GM18520 (cell line): ENCODE measurements around the gene SPOCK3.

Source experiments
- ATAC-seq: cut with Tn5 transposase; IDR thresholded peaks from one replicate; pipeline ENCODE4 v1.9.1; 2021; ENCODE audit not compliant: unreplicated experiment

Gene SPOCK3

GRCh38 chr4:167176723-167177367, 57.4 kb downstream of the SPOCK3 start:
- no peak for ATAC-seq

GRCh38 chr4:167171928-167172327, 62.4 kb downstream of the SPOCK3 start:
- no peak for ATAC-seq

DNA sequence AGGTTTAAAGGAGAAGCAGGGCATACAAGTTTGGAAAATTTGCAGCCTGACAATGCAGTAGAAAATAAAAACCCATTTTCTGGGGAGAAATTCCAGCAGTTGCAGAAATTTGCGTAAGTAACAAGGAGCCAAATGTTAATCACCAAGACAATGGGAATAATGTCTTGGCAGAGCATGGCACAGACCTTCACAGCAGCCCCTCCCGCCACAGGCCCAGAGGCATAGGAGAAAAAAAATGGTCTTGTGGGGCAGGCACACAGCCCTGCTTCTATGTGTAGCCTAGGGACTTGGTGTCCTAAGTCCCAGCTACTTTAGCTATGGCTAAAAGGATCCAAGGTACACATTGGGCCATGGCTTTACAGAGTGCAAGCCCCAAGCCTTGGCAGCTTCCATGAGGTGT, 65.7 kb downstream of the SPOCK3 start:
- no peak for ATAC-seq

GRCh38 chr4:167150587-167150986, 83.7 kb downstream of the SPOCK3 start:
- no peak for ATAC-seq

DNA sequence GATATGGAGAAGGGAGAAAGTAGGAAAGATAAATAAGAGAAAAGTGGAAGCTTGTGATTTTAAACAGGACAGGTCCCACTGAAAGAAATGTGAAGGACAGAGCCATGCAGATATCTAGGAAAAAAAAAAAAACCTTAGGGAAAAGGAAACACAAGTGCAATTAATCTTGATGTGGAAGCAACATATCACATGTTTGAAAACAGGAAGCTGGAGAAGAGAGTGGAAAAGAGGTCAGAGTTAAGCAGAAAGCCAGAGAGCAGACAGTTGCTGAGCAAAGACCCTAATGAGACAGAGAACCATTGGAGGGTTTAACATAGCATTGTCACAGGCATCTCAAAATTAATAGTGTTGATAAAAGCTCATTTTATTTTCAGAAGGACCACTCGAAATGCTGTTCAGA, 89.7 kb downstream of the SPOCK3 start:
- no peak for ATAC-seq

DNA sequence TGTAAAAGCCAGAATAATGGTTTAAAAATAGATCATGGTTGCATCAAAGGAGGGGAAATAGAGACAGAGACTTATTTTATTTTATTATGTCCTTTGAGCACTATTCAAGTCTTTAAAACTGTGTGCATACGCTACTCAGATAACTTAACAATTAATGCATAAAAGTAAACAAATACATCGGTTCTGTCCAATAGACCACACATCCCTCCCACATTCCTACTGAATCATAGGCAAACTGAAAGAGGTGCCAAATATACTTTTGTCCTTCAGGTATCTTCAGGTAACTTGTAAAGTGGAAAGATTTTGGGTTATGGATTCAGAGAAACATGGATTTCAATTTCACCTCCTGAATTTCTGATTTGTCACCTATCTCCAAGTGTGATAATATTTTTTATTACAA, 91.3 kb downstream of the SPOCK3 start:
- ATAC-seq: no peak

DNA sequence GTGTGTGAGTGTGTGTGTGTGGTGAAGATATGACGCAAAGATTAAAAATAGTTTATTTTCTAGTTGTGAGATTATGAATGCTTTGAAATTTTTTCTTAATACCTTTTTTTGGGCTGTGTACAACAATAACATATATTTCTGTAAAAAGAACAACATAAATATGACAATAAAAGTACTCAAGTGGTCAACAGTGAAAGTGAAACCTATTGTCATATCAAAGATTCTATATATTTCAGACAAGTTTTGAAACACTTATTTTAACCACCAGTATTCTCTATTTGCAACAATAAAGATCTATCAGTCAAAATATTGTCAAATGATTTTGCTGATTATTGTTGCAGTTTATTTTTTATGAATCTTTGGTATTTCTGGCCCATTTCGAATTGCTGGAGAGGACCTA, 98.0 kb downstream of the SPOCK3 start:
- no peak for ATAC-seq

DNA sequence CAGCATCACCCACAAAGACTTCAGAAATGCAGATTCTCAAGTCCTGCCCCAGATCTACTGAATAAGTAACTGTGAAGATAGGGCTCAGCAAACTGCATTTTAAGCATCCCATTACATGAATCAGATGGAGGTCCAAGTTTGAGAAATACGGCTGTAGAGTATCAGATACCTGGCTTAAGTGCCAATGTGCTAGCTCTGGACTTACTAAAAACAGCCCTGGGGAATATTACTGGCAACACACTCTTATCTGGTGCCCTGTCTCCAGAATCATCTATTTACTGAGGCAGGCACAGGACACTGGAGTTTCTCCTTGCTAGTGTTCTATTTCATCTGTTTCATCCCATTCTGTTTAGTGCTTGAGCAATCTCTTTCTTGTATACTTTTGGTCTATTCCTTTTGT, 105.1 kb downstream of the SPOCK3 start:
- no peak for ATAC-seq

DNA sequence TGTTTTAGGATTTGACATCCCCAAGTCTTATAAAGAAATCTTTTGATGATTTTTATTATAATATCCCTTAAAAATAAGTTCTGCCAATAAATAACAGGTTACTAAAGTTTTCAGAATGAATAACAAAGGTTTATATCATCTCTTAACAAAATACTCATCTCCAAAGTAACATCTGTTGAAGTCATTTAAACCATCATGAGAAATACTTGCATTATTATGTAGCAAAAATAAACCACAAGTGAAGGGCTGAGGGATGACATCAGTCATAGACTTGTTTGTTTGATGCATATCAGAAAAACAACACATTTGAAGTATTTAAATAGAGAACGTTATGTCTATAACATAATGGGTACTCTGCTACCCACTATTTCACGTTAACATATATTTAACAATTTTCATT, 114.9 kb downstream of the SPOCK3 start:
- no peak for ATAC-seq

- no peak for ATAC-seq
Observed at GRCh38 chr4:167117273-167117672, 117.0 kb downstream of the SPOCK3 start.

GRCh38 chr4:167114416-167114971, 119.8 kb downstream of the SPOCK3 start:
- ATAC-seq: peak; percentile 75

DNA sequence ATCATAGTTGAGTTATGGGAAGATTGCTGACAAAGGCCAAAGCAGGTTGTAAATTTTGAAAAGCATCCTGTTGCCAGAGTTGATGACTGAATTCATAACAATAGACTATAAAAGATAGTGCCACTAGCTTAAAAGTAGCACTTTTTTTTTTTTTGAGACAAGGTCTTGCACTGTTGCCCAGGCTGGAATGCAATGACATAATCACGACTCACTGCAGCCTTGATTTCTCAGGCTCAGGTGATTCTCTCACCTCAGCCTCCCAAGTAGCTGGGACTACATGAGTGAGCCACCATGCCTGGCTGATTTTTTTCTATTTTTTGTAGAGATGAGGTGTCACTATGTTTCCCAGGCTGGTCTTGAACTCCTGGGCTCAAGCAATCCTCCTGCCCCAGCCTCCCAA, 122.7 kb downstream of the SPOCK3 start:
- ATAC-seq: no peak

DNA sequence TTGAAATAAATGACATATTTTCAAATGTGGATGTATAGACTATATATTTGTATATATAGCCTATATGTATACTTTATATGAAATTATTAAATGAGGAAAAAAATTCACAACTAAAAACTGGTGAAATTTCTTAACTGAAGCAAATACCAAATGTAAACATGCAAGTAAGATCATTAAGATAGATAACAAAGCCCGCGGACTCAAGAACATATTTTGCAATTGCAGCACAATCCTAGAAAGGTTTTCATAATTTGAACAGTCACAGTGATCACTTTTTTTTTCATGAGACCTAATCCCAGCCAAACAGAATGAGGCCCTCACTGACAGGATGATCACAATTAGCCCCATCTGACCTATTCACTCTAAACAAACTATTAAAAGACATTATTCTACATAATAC, 123.2 kb downstream of the SPOCK3 start:
- ATAC-seq: no peak

- no peak for ATAC-seq
Observed at GRCh38 chr4:167109859-167110258, 124.4 kb downstream of the SPOCK3 start.

DNA sequence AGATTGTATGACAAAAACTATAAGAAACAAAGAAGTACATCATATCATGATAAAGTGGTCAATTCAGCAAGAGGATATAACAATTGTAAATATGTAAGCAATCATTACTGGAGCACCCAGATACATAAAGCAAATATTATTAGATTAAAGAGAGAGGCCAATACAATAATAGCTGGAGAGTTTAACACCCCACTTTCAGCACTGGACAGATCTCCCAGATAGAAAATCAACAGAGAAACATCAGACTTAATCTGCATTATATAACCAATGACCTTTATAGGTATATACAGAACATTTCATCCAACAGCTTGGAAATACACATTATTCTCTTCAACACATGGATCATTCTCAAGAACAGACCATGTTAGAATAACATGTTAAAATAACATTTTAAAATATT, 128.4 kb downstream of the SPOCK3 start:
- no peak for ATAC-seq

GRCh38 chr4:167102475-167102874, 131.8 kb downstream of the SPOCK3 start:
- no peak for ATAC-seq

DNA sequence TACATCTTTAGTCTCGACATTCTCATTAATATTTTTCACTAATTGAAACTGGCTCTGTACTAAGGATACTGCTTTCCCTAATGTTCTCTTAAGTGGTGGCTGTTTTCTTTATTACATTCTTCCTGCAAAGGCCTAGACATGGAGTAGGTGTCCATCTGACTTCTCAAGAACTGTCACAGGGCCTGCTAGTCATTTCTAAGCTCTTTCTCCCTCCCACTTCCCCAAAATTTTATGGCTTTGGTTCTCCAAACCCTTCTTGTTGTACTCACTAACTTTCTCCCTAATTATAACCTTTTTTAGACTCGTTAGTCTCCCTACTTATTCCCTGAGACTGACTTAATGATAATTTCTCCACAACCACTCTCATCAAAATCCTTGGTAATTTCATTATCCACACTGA, 133.3 kb downstream of the SPOCK3 start:
- ATAC-seq: no peak

DNA sequence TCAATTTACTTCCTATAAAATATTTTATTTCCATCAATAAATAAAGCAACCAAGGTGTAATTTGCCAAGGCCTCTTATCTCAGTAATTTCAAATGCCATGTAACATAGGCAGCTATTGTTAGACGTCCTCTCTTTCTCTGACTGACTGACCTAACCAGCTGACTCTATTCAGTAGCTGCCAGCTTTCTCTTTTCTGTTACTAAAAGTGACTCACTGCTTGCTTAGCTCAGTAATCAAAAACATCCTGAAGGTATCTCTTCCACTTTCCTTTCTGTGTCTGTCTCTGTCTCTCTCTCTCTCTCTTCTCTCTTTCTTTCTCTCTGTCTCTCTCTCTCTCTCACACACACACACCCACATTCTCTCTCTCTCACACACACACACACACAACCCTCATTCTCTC, 134.2 kb downstream of the SPOCK3 start:
- ATAC-seq: peak; percentile 84

DNA sequence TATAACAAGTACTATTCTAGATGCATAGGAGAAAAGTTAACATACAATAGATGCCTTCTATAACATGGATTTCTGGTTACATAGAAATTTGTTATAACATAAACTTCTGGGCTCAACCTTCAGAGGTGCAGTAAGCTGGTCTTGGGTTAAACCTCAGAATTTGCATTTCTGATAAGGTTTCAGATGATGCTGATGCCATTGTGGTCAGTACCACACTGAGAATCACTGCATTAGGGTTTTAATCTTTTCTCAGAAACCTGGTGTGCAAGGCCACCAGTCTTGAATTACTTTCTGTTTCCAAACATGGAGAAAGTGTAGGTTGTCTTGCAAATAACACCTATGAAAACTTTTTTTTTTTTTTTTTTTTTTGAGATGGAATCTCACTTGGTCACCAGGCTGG, 146.2 kb downstream of the SPOCK3 start:
- peak; percentile 92 for ATAC-seq

- ATAC-seq: no peak
Observed at GRCh38 chr4:167084321-167084720, 150.0 kb downstream of the SPOCK3 start.

- ATAC-seq: no peak
Observed at GRCh38 chr4:167079762-167080161, 154.5 kb downstream of the SPOCK3 start.

DNA sequence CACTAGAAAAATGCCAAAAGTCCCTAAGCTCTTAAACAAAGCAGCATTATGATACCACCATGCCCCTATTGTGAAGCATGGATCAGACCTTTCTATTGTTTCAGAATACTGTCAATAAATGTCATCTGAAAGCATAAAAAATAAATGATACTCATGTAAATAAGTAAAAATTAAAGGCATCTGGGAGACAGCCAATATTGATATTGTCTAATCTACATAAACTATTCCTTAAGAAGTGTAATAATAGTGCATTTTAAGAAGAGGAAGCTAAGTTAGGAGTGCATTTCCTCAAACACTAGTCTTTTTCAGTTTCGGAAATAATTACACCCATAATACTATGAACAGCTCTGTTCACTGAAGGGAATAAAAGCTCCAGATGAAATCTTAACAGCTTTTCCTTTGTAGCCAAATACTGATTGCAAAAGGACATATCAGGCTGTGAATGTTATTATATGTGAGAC, 181.6 kb downstream of the SPOCK3 start:
- ATAC-seq: no peak

GRCh38 chr4:167049257-167049656, 185.0 kb downstream of the SPOCK3 start:
- ATAC-seq: no peak
